HG02759 (cell line): ENCODE data around the gene KRT85.

ENCODE experiments used
- ATAC-seq: cut with Tn5 transposase; IDR thresholded peaks from one replicate; pipeline ENCODE4 v1.9.1; 2021; ENCODE audit warnings: mild to moderate bottlenecking, moderate library complexity; ENCODE audit not compliant: unreplicated experiment

The KRT85 gene

DNA sequence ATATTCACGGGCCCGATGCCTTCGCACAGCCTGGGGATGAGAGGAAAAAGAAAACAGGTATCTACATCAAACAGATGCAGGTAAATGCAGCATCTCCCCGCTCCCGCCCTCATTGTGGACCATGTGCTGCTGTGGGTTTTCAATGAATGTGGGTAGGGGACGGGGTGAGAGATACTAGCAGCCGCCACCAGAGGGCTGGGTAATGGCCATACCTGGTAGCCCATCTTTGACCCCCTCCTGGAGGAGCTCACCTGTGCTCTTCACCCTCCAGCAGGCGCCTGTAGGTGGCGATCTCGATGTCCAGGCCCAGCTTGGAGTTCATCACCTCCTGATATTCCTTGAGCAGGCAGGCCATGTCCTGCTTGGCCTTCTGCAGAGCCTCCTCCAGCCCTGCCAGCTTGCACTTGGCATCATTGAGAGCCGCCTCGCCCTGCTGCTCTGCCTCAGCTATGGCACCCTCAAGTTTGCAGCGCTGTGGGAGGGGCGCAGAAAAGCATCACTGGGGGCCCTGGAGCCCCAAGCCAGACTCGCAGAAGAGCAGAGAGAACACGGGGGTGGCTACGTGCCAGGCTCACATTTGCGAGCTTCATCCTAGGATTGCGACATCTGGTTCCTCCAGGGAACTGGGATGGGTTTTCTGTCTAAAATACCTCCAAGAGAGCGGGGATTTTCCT, 28.6 kb upstream of the KRT85 start:
- no peak for ATAC-seq

DNA sequence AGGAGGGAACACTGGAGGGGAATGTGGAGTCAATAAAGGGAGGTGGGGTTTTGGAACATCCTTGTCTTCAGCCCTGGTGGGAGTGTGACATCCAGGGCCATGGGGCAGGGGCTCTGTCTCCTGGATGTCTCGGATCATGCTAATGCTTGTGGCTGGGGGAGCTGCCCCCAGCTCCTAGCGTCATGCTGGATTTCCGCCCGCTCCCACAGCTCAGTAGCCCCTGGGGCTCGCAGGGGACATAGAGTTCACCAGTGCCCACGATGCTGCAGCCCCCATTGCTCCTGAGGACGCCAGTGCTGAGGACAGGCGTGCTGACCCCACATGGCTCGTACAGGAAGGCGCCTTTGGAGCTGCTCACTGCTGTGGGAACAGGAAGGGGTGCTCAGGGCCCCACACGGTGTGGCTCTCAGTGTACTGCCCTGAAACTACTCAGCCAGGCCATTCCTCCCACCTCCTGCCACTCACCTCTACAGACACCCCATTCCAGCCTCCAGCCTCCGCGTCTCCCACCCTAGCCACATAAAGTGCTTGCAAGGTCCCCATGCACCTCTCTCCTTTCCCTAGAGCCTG, 27.6 kb upstream of the KRT85 start:
- no peak for ATAC-seq

DNA sequence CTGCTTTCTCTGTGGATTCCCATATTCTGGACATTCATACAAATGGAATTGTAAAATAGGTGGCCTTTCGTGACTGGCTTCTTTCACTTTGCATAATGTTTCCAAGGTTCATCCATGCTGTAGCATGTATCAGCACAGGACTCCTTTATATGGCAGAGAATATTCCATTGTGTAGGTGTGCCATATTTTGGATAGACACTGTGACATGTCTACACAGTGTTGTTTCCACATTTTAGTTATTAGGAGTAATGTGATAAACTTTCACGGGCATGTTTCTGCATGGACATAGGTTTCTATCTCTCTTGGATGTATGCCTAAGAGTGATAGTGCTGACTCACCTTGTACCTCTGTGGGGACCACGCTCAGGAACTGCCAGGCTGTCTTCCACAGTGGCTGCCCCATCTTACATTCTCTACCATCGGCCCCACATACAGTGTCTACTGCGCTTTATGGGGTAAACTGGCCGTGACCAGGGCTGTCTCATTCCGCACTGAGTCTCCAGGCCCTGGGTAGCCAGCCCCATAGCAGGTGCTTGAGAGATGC, 25.3 kb upstream of the KRT85 start:
- no peak for ATAC-seq

DNA sequence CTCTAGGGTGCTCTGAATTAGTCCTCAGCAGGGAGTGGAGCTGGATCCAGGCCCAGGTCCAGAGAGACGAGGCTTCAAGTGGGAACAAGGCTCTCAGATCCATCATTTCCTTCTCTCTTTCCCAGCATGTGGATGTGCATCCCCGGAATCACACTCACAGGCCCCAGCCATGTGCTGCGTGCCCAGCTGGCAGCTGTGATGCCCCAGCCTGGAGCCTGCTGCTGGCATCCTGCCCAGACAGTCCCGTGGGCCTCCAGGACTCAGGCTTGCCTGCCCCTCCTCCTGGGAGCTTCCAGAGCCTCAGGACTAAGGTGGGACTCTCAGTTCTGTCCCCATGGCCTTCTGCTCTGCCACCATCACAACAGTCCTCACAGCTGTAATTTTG, 24.3 kb upstream of the KRT85 start:
- no peak for ATAC-seq

DNA sequence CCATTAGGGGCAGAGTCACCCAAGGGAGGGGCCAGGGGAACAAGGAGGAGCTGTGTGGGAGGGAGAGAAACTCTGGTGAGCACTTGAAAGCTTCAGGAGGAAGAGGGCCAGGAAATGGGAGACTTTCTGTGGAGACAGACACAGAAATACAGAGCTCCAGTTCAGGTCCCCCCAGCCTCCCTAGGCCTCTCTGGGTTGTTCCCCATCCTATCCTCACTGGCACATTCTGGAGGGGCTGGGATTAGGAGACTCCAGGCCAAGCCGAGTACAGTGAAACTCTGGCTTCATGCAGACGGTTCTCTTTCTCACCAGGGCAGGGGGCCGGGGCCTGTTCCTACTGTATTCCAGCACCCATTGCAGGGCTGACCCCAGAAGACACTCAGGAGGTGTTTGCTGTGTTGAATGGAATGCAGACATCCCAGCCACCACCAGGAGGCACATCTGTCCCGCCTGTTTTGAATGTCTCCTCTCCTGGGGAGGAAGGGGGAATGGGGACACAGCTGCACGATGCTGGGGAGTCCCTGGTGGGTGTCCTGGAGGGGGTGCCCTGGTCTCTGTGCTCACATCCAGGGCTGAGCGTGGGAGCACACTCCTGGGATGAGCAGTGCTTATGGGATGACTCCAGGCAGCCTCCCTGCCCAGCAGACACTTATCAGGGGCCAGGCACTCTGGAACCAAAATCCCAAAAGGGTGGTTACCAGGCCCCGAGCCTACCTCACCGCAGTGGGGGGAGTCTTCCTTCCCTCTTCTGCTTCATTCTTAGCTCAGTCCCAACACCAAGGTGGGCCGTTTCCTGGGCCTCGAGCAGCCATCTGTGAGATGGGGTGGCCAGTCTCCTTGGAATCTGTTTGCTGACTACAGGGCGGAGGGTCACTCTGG, 23.7 kb upstream of the KRT85 start:
- ATAC-seq = no peak

DNA sequence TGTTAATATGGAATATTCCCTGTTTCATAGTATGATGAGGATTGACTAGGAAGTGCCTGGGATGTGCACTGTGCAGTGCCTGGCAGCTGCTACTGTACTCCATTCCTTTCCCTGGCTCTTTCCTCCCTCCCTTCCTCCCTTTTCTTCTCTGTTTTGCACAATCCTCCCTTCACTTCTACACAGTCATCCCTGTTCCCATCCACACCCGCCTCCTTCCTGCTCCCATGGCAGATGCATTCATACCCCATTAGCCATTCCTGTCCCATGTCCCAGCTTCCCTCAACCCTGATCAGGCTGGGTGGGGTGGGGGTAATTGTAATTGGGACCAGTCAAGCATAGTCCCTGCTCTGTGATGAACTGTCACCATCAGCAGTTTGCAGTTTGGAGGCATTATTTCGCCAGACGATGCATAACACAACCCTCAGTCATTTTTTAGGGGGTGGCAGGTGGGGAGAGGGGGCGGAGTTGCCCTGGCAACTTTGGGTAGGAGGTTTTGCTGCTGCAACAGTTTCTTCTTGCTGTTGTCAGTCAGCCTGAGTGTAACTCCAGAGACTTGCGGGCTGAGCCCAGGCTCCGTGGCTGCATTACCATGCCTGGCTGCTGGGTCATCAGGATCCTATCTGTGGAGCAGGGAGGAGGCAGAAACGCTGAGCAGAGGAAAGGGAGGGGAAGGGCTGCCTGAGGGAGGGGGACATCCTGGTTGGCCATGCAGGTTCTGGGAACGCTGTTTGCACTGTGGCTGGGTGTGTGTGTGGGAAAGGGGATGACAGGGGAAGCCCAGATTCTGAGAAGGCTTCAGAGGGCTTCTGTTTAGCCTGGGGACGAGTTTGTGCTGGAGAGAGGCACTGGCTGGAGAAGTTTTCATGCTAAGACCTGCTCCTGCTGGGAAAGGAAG, 22.3 kb upstream of the KRT85 start:
- ATAC-seq = no peak

DNA sequence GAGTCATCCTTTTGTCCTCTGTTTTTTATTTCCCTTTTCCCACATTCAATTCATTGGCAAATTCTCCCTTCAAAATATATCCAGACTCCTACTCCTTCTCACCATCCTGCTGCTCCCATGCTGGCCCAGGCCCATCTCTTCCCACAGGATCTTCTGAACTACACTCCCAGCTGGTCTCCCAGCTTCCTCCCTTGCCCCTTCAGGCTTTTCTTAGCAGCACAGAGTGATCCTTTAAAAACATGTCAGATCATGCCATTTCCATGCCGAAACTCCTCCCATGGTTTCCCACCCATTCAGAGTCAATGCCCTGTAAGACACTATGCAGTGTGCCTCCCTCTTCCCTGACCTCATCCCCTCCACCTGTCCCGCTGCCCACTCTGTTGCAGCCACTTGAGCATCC, 20.6 kb upstream of the KRT85 start:
- ATAC-seq = no peak

DNA sequence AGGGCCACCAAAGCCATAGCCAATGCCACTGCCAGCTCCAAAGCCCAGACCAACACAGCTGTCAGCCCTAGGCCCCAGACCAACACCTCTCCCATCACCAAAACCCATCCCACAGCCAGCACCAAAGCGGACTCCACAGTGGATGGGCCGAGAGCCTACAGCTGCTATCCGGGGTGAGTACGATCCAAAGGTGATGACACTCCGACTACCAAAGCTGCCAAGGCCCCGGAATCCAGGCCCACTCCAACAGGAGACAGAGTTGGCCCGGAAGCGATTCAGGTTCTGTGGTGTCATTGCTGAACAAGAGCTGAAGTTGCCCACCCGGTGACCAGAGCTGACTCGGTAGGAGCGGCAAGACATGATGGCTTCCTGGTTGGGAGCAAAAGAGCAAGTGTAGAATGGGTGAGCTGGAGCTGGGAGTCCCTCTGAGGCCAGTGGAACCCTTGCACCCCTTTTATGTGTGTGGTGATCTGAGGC, 18.0 kb upstream of the KRT85 start, which contains the start of gene KRT84:
Gene KRT84 (minus strand): TSS at position 427 of the 477 bp plus-strand sequence. CDS start 67 bp downstream, at position 360.
- no peak for ATAC-seq

DNA sequence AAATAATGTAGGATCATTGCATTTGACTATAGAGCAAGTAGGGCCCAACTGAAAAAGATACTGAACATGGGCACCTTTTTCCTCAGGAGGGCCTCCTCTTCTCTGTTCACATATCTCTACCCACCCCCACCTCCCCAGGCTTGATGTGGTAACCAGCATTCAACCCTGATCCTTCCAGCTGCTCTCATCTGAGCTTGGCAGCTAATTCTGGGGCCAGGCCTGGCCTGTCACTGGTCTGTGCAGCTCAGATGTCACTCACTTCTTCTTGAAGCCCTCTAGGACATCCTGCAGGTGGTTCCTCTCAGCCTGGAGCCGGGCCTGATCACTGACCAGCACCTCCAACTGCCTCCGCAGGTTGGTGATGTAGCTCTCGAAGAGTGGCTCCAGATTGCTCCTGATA, 16.1 kb upstream of the KRT85 start:
- ATAC-seq = no peak

DNA sequence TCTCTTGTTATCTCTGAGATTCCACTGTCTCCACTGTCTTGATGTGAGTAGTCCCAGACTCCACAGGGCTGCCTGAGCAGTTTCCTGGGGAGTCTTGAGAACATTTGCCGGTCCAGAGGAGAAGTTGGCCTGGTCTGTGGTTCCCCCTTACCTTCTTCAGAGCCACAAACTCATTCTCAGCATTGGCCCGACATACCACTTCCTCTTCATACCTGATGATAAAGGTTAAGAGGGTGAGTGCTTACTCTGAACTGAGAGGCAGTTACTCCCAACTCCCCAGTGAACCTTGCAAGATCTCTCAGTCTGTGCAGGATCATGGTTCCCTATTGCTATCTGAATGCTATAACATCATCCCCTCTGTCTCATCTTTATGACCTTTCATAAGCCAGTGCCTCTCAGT, 15.6 kb upstream of the KRT85 start:
- no peak for ATAC-seq

DNA sequence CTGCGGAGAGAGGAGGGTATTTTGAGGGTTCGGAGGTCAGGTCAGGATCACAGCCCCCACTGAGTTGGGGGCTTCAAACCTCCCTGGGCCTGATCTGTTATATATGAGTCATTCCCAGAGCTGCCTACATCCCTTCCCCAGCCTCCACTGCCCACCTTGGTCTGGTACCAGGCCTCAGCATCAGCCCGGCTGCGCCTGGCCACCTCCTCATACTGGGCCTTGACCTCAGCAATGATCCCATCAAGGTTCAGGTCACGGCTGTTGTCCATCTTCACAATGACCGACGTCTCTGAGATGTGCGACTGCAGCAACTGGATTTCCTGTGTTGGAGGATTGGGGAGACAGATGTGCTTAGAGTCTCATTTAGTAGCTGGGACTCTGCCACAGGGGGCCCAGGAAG, 13.9 kb upstream of the KRT85 start:
- ATAC-seq = no peak

DNA sequence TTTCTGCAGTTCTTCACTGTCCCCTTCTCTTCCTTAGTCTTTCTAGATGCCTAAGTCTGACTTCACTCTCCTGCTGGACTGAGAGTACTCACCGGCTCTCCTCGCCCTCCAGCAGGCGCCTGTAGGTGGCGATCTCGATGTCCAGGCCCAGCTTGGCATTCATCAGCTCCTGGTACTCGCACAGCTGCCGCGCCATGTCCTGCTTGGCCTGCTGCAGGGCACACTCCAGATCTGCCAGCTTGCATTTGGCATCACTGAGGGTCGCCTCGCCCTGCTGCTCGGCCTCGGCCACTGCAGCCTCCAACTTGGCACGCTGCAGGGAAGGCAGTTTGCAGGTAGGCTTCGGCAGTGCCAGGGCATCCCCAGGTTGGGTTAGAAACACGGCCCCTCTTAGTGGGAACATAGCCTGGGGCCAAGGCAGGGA, 13.0 kb upstream of the KRT85 start:
- no peak for ATAC-seq

DNA sequence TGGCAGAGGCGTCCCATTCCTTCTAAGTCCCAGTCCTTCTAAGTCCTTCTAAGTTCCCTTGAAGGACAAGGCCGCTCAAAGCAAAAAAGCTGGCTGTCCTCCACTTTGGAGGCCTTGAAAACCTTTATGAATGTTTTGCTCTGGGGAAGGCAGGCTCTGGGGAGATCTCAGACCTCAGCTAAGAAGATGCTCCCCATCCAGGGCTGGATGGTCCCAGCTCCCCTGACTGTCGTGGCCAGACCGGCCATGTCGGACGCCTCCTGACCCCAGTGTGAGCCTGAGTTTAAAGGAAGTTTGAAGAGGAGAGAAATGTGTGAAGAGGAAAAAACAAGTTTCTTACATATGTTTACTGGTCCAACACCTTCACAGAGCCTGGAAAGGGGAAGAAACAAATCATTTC, 12.3 kb upstream of the KRT85 start:
- no peak for ATAC-seq

DNA sequence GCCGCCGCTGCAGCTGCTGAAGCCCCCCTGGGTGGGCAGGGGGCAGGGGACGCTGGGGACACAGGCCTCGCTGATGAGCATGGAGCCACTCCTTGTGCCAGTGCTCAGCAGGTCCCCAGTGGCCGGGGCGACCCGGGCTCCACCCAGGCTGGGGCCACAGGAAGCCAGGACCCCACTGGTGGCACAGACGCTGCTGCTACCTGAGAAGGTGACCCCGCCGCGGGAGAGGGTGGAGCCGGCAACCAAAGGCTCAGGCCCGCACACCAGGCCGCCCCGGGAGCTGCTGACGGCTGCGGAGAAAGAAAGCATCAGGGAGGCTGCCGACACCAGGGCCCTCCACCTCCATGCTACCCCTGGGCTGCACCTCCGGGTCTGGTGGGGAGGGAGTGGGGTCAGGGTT, 10.8 kb upstream of the KRT85 start:
- no peak for ATAC-seq

DNA sequence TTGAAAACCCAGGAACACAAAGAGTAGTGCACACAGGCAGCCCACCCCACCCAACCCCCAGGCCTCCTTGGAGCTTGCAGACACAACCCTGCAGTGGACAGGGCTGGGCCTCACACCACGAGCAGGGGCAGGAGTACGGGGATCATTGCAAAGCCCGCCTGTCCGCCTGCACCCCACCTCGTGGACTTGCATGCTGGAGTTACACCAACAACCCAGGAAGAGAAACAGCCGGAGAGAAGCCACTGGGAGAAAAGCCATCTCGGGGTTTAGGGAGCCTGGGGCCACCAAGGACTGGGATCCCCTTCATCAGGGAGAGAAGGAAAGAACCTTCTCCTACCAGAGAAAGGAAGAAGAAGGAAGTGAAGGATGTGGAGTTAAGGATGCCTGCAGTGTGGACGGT, 10.0 kb upstream of the KRT85 start:
- ATAC-seq = no peak

DNA sequence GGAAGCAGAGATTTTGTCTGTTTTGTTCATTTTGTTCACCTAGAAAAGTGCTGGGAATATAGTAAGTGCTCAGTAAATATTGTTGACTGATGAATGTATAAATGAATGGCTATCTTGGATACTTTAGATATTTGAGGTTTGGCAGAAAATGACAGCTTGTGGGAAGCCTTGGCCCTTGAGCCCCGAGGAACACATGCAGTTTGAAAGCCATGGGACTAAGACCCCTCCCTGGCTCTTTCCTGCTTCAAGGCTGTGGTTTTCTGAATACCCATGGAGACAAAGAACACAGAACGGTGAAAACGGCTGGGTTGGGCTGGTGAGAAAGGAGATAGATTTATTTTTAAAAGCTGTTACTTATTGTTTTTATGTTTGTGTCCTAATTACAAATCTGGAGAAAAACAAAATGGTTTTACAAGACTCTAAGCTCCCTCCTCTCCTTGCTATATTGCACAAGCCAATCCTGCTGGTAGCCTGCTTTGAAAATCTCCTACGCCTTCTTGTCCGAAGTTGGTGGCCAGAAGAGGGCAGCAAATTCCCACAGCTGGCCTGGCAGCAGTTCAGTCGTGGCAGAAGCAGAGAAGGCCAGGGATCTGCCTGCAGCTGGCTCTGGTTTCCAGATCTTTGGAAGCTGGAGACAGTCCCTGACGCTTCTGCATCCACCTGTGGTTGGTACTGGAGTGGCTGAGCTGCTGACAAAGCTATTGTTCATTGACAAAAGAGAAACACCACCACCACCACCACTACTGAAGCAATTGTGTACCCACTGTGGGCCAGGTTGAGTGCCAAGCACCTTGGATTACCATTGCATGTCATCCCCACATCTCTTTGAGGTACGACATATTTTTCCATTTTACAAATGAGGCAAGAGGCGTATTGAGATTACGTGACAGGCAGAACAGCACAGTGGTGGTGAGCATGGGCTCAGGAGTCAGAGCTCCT, 5.2 kb upstream of the KRT85 start:
- ATAC-seq = no peak

DNA sequence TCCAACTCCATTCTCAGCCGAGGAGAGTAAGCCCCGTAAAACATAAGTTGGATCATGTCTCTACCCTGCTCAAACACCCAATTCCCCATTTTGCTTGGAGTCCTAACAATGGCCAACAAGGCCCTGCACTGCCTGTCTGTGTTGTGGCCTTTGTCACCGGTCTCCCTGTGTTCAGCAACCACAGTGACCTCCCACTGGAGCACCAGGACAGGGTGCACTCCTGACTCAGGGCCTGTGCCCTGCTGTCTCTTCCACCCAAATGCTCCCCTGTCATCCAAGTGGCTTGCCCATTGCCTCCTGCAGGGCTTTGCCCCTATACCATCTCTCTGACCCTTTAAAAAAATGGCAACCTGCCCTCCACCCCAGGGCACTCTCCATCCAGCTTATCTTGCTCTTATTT, 4.4 kb upstream of the KRT85 start:
- ATAC-seq = no peak

DNA sequence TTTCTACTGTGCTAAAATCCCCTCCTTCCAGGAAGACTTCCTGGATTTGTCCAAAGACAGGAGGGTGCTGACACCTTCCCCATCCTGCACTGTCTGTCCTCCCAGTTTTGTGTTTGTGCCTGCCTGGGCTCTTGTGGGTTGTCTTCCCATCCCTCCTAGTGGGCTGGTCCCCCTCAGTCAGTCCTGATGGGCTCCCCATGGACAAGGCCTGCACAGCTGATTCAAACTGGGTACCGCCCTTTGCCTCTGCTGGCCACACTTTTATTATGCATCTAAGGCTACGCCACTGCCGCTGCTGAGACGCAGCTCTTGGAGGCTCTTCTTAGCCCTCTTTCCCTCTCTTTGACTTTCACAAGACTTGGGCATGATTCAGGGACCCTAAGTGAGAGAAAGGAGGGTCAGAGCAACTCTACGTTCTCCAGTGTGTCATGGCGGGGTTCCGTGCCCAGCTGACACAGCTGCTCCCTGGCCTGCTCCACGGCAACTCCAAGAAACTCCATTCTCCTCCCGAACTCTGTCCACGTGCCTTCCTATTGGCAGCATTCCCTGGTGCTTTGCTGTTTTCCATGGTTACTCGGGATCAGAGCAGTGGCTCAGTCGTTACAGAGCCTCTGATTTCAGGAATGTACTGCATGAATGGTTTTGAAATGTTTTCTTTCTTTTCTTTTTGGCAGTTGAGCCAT, 3.8 kb upstream of the KRT85 start:
- ATAC-seq = no peak

DNA sequence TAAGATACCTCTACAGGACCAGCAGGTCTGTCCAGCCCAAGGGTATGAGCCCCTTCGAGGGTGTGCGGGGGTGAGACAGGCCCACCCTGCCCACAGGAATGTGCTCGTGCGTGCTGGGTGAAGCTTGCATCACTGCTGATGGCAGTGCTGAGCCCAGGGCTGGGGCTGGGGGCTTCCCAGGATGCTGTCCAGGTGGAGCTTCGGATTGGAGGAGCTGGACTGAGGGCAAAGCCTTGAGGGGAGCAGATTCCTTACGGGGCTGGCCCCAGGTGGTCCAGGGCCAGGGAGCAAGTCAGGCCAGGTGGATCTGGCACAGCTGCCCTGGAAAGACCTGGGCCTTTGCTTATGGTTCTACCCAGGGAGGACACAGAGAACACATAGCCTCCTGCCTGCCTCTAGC, 2.5 kb upstream of the KRT85 start:
- ATAC-seq = no peak
